ENCODE results near the gene TMEM88.

TMEM88 gene

DNA sequence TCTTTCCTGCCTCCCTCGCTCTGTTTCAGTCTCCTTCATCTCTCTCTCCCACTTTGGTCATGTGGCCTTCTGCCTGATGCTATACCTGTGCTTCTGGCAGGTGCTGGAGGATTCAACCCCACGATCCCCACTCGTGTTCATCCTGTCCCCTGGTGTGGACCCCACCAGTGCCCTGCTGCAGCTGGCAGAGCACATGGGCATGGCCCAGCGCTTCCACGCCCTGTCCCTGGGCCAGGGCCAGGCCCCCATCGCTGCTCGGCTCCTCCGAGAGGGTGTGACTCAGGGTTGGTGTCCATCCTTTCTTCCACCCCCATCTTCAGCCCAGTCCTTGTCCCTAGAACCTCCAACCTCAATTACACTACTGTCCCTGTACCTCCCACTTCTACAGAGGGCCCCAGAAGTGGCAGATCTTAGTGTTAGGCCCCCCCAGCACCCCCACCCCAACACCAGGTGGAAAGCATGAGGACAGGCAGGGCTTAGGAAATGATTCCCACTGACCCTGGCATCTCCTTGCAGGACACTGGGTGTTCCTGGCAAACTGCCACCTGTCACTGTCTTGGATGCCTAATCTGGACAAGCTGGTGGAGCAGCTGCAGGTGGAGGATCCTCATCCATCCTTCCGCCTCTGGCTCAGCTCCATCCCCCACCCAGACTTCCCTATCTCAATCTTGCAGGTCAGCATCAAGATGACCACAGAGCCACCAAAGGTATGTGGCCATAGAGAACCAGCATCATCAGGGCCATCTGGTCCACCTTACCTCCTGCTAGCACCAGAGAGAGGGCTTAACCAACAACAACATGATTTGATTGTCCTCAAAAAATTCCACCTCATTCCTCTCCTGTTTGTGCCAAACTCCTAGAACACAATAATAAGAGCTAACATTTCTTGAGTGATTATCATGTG is 30.6 kb upstream of the TMEM88 start:
- Mint-ChIP-seq H3K9me3 (no peaks in the 10 kb centered on the region), H3K4me1 (peaks cover 4% of the 10 kb centered on the region), H3K36me3 (no peaks in the 10 kb centered on the region), H3K27ac (peak overlapping the region; percentile 39), H3K4me3 (no peak overlapping the region)
- ATAC-seq (no peak), DNase-seq (ENCODE audit: low spot score in 2 of 2) (no peak)

DNA sequence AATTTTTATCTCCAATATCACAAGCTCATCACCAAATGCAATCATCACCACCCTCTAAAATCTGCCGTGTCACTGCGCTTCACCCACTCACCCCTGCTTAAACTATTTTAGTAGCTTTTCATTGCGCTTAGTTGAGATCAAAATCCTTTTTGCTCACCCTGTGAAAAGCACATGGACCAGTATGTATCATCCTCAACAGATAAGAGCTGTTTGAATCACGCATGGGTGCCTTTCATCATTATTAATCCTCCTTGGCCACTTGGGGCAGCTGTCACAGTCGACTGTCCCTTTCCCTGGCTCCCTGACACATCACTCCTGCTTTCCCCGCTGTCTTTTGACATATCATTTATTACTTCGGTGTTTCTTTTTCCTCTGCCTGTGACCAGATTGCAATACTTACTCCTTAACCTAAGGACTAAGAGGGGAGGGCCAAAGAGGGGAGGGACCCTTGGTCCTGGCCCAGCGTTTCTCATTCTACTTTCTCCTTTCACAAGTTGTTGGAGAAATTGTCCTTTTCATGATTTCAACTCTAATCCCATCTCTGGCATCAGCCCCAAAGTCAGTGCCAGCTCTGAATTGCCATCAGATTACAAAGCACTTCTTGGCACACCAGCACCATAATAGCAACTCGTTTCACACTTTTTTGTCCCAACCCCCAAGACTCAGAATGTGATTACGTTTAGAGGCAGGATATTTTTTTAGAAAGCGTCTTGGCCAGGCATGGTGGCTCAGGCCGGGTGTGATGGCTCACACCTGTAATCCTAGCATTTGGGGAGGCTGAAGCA is 29.5 kb upstream of the TMEM88 start:
- Mint-ChIP-seq H3K36me3 (no peaks in the 10 kb centered on the region), H3K4me1 (peaks cover 4% of the 10 kb centered on the region), H3K4me3 (no peak overlapping the region), H3K9me3 (no peaks in the 10 kb centered on the region), H3K27ac (no peak overlapping the region)
- ATAC-seq, result peak; percentile 51
- DNase-seq (ENCODE audit: low spot score in 2 of 2), result no peak

DNA sequence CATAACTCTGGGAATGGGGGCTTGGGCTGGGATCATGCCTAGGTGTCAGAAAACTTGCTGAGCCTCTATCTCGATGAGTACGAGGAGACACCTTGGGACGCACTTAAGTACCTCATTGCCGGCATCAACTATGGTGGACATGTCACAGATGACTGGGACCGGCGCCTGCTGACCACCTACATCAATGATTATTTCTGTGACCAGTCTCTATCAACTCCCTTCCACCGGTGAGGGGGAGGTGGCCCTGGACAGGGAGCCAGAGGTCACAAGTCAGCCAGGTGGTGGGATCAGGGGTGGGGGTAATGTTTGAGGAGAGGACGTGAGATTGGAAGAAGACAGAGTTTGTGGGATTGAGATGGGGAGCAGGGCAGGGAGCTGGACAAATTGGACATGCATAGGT is 24.2 kb upstream of the TMEM88 start:
- ATAC-seq, result no peak
- Mint-ChIP-seq H3K36me3 (peaks cover 18% of the 10 kb centered on the region), H3K27ac (no peak overlapping the region), H3K4me1 (peaks cover 23% of the 10 kb centered on the region), H3K9me3 (no peaks in the 10 kb centered on the region), H3K4me3 (no peak overlapping the region)
- DNase-seq (ENCODE audit: low spot score in 2 of 2), result no peak

DNA sequence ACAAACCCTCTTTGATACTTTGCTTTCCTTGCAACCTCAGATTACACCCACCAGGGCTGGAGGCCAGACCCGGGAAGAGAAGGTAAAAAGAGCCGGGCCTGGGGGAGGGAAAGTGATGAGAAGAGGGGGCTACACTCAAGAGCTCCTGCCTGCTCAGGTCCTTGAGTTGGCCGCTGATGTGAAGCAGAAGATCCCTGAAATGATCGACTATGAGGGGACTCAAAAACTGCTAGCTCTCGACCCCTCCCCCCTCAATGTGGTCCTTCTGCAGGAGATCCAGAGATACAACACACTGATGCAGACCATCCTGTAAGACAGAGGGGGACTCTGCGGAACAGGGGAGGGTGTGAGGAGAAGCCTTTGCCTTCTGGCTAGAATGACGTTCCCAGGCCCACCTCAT is 23.6 kb upstream of the TMEM88 start:
- ATAC-seq, result no peak
- H3K9me3 Mint-ChIP-seq, result no peaks in the 10 kb centered on the region
- H3K4me3 Mint-ChIP-seq, result no peak overlapping the region
- H3K27ac Mint-ChIP-seq, result no peak overlapping the region
- no peak for DNase-seq (ENCODE audit: low spot score in 2 of 2)
- H3K36me3 Mint-ChIP-seq, result peaks cover 23% of the 10 kb centered on the region
- peaks cover 28% of the 10 kb centered on the region for H3K4me1 Mint-ChIP-seq

DNA sequence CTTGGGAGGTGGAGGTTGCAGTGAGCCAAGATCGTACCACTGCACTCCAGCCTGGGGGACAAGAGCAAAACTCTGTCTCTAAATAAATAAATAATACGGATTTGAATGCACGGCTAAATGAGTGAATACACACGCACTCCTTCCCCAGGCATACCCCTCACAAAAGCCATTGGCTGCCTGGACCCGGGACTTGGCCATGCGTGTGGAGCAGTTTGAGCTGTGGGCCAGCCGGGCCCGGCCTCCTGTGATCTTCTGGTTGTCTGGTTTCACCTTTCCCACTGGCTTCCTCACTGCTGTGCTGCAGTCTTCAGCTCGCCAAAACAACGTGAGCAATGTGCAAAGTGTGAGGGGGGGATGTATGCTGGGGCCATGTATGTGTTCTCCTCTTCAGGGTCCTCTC is 22.4 kb upstream of the TMEM88 start:
- peaks cover 29% of the 10 kb centered on the region for H3K36me3 Mint-ChIP-seq
- no peak for DNase-seq (ENCODE audit: low spot score in 2 of 2)
- no peak overlapping the region for H3K4me3 Mint-ChIP-seq
- H3K9me3 Mint-ChIP-seq, result no peaks in the 10 kb centered on the region
- peaks cover 40% of the 10 kb centered on the region for H3K4me1 Mint-ChIP-seq
- no peak for ATAC-seq
- no peak overlapping the region for H3K27ac Mint-ChIP-seq

DNA sequence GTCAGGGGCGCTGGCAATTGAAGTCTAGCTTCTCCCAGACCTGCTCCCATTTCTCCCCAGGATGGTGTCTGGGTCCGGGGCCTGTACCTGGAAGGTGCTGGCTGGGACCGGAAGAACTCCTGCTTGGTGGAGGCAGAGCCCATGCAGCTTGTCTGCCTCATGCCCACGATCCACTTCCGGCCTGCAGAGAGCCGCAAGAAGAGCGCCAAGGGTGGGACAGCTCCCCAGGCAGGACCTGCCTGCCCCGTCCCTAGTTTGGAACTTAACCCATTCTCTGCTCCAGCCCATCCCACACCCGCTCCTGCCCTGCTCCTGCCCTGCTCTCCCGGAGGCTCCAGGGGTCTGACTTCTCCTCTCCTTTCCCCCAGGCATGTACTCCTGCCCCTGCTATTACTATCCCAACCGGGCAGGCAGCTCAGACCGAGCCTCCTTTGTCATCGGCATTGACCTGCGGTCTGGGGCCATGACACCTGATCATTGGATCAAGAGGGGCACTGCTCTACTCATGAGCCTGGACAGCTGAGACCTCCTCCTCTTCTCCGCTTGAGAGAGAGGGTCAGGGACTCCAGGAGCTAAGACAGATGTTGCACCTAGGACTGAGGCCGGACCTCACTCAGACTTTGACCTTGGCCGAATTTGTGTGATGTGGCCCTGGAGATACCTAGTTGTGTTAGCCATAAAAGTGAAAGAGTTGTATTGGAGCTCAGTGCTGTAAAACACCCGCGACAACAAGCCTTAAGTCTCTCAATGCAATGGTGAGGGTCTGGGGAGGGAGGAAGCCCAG is 21.7 kb upstream of the TMEM88 start:
- H3K4me1 Mint-ChIP-seq, result peaks cover 45% of the 10 kb centered on the region
- no peak for DNase-seq (ENCODE audit: low spot score in 2 of 2)
- ATAC-seq, result no peak
- peak overlapping the region; percentile 99 for H3K4me3 Mint-ChIP-seq
- peak overlapping the region; percentile 97 for H3K27ac Mint-ChIP-seq
- peaks cover 29% of the 10 kb centered on the region for H3K36me3 Mint-ChIP-seq
- H3K9me3 Mint-ChIP-seq, result no peaks in the 10 kb centered on the region

DNA sequence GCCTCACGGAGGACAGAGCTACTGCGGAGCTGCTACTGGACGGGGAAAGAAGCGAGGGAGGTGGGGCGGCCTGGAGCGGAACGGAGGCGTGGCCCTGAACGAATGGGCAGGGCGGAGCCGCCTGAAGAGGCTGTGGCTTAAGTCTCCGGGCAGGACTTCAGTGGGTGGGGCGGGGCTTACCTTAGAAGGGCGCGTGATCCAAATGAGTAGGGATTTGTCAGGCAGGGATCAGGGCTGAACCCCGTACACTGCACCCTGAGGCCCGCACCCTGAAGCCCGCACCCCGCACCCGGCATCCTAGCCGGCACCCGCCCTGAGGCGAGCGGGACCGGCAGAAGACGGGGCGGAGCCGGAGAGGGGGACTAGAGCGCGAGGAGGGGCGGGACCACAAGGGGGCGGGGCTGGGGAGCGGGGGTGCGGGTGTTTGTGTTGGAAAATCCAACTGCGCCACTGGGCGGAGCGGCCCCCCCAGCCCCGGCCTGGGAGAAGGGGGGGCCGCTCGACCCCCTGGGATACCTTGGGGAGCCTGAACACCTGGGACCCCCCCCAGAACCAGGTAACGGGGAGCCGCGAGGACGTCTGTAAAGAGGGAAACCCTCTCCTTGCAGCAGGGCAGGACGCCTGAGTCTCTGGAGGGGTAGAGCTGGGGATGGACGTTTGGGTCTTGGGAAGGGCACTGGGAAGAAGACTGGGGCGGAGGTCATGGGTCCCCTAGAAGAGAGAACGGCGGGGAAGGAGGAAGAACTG is 20.9 kb upstream of the TMEM88 start, which contains the start of gene KDM6B:
TSS of gene KDM6B (plus strand) at position 423 of the 747 bp plus-strand sequence. CDS start 11,338 bp downstream, outside the sequence.
- peak within 1 kb of the TSS; percentile 99 for H3K4me3 Mint-ChIP-seq
- H3K36me3 Mint-ChIP-seq, result peaks cover 36% of the 10 kb centered on the region
- DNase-seq (ENCODE audit: low spot score in 2 of 2), result peak; percentile 82 to 95
- H3K4me1 Mint-ChIP-seq, result peaks cover 53% of the 10 kb centered on the region
- peak; percentile 80 for ATAC-seq
- peak within 1 kb of the TSS; percentile 97 for H3K27ac Mint-ChIP-seq
- no peaks in the 10 kb centered on the region for H3K9me3 Mint-ChIP-seq

DNA sequence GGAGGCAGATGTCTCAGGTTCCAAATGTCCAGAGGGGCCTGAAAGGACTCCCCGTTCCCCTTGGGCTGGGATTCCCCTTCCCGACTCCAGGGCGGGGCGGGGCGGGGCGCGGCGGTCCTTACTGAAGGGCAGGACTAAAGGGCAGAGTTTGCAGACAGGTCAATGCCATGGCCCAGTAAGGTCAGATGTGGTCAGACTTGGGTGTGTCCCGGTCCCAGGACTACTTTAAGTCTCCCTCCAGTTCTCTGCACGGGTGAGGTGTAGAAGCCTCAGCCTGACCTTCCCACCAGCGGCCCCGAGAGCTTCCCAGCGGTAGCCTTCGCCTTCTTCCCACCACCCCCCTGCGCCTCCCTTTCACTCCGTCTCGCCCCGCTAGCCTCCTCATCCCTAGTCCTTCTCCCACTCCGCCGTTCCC is 20.3 kb upstream of the TMEM88 start:
- Mint-ChIP-seq H3K36me3 (peaks cover 42% of the 10 kb centered on the region), H3K9me3 (no peaks in the 10 kb centered on the region), H3K4me1 (peaks cover 58% of the 10 kb centered on the region), H3K4me3 (peak overlapping the region; percentile 99), H3K27ac (peak overlapping the region; percentile 97)
- ATAC-seq (peak; percentile 31), DNase-seq (ENCODE audit: low spot score in 2 of 2) (peak in 1 of 2 donors; percentile 88)

DNA sequence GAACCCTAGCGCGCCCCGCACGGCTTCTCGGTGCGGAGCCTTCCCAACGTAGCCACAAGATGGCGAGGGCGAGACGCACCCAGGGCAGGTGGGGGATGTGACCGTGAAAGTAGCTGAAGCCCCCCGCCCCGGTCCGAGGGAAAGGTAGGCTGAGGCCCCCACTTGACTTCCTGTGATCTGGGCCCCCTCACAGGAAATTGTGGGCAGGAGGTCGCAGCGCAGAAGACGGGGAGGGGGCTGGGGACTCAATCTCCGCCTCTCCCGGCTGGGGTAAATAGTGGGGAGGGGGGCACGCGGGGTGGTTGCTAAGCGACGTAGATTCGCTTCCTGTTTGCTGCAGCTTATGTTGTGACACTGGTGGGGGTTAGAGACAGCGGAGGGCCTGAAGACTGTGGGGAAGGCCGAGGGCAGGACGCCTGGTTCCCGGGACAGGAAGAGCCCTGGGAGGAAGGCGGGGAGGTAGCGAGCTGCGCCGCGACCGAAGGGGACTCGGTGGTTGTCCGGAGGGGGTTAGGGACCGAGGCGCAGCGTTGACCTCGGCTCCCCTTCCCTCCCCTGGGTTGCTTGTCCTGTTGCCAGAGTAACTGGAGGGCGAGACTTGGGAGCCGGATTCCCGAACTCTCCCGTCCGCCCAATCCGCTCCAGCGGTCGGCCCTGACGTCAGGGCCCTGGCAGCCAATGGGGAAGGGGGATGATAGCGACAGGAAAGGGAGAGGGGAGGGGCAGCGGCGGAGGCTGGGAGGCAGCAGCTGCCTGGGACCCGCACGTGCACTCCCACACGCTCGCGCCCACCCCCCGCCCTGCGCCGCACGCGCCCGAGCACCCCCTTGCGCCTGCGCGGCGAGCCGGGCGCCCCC is 19.7 kb upstream of the TMEM88 start:
- Mint-ChIP-seq H3K9me3 (no peaks in the 10 kb centered on the region), H3K4me1 (peaks cover 65% of the 10 kb centered on the region), H3K36me3 (peaks cover 44% of the 10 kb centered on the region), H3K27ac (peak overlapping the region; percentile 97), H3K4me3 (peak overlapping the region; percentile 99)
- DNase-seq (ENCODE audit: low spot score in 2 of 2), result peak; percentile 55 to 88
- peak; percentile 68 for ATAC-seq

DNA sequence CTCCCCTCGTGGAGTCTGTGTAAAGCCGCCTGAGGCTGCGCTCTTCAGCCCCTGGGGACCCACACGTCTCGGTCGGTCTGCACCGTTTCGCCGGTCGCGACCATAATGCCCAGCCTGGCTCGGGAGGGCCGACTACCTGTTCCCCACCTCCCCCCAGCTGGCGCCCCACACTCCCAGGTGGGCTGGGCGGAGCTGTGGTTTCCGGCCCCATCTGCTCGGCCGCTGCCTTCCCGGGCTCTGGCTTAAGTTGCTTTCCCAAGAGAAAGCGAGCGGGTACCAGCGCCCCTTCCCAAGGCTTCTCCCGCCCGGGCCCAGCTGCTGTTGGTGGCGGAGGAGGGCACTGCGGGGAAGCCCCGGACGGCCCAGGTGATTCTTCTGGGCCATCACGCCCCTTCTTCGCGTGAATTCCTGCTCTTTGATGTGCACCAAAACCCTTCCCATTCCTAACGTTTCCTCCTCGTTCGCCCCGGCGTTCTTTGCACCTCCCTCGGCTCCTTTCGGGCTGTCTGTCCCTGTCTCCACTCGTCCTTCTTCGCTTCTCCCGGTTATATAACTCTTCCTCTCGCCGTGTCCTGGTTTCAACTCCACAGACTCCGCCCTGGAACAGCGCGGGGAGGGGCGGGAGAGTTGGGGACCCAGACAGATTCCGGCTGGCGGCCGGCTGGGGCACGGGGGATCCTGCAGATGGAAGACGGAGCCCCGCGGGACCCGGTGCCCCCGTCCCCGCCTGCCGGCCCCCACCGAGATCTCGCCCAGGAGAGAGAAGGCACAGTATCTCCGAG is 18.9 kb upstream of the TMEM88 start:
- Mint-ChIP-seq H3K9me3 (no peaks in the 10 kb centered on the region), H3K4me3 (peak overlapping the region; percentile 99), H3K36me3 (peaks cover 44% of the 10 kb centered on the region), H3K27ac (peak overlapping the region; percentile 97), H3K4me1 (peaks cover 73% of the 10 kb centered on the region)
- ATAC-seq, result no peak
- DNase-seq (ENCODE audit: low spot score in 2 of 2), result peak in 1 of 2 donors; percentile 57

DNA sequence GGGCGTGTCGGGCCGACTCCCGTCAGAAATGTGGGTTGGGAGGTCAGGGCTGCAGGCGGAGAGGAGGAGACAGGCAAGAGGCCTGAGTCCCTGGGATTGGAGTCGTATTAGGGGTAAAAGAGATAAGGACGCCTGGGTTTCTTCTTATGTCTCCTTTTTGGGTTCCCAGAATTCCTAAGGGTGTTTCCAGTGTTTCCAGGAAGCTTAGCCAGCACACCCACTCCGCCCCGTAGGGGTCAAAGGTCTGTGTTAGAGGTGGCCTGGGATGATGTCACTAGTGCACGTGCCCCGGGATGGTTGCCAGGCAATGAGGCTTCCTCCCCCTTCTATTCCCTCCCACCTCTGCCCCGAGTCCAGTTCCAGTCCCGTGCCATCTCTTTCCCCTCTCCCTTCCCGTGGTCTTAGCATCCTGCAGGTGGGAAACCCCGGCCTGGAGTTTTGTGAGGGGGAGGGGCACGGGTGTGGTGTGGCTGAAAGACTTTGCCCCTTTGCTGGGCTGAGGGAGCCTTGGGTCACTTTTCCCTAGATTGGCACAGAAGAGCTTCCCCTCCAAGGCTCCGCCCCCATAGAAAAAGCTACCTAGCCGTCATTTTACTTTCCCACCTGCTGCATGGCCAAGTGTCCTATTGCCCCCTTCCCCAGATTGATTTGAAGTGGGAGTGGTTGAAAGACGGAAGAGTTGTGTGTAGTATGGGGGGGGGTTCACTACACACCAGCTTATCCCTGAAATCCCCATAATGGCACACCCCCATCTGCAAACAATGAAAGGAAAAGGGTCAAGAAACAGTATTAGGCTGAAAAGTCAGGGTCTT is 18.1 kb upstream of the TMEM88 start:
- no peaks in the 10 kb centered on the region for H3K9me3 Mint-ChIP-seq
- H3K27ac Mint-ChIP-seq, result peak overlapping the region; percentile 97
- ATAC-seq, result no peak
- peak overlapping the region; percentile 99 for H3K4me3 Mint-ChIP-seq
- peaks cover 44% of the 10 kb centered on the region for H3K36me3 Mint-ChIP-seq
- DNase-seq (ENCODE audit: low spot score in 2 of 2), result peak in 1 of 2 donors; percentile 75
- H3K4me1 Mint-ChIP-seq, result peaks cover 81% of the 10 kb centered on the region

DNA sequence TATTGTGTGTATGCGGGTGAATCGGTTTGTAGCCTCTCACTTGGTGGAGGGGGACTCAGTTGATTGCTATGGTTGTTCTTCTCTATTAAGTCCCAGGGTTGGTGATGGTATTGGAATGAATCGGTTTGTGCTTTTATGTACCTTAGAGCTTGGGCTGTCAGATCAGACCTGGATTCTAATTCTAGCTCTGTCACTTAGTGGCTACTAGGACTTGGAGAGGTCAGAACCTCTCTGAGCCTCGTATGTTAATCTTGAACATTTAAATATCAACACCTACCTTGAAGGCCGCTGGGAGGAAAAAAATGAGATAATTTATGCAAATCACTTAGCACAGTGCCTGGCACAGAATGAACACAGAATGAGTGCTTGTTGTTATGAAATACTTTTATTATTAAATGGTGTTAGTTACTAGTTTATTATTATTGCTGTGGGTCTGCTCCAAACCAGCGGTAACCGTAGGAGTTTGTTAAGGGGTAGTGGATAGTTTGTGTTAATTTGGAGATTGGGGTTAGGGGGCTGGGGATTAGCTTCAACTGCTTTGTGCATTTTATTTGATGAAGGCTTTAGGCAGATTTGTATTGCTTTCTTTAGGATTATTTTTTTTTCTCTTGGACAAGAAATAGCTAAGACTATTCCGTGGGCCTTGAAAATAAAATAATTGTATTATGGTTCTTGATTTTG is 17.3 kb upstream of the TMEM88 start:
- DNase-seq (ENCODE audit: low spot score in 2 of 2) (no peak), ATAC-seq (no peak)
- H3K36me3 Mint-ChIP-seq, result peaks cover 44% of the 10 kb centered on the region
- peak overlapping the region; percentile 97 for H3K27ac Mint-ChIP-seq
- no peaks in the 10 kb centered on the region for H3K9me3 Mint-ChIP-seq
- peak overlapping the region; percentile 99 for H3K4me3 Mint-ChIP-seq
- peaks cover 88% of the 10 kb centered on the region for H3K4me1 Mint-ChIP-seq
